DMS53 (cell line): ENCODE data around the gene PBXIP1.

Experiments used
- DNase-seq: peaks from one replicate; lab custom pipeline; 2025; lab: John Stamatoyannopoulos, UW

Gene PBXIP1

GRCh38 chr1:154957091-154957657, 1.3 kb upstream of the PBXIP1 start:
- DNase-seq, result no peak

GRCh38 chr1:154956544-154956941, 644 bp upstream of the PBXIP1 start:
- DNase-seq, result peak; percentile 42

DNA sequence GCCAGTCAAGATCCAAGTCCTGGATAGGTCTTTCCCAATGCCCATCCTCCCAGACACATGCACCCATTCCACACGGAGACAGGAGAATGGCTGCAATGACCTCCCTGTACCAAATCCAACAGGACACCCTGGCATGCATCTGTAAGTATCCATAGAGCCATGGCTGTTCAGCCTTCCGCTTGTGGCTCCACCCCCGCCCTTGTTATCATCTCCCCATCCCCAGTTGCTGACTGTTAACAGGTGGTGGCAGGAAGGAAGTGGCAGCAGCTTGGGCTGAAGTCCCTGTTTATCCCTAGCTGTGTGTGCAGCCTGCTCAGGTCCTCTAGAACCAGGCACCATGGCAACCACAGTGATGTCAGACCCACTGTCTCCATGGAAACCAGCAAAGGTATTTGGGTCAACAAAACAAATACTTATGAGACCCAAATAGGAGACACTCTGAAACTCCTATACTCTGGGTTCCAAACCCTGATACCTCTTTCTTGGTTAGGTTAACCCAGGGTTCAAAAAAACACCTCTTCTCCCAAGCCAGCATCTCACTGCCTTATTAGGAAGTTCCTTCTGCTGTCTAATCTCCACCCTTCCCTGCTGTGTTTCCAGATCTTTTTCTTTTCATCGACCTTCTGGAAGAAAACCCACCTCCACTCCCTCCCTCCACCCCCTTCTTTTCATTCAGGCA, 721 bp downstream of the PBXIP1 start:
- DNase-seq, result peak; percentile 99

- DNase-seq, result peak; percentile 50
These were observed 1.4 kb downstream of the PBXIP1 start for GRCh38 chr1:154954541-154954940.

DNA sequence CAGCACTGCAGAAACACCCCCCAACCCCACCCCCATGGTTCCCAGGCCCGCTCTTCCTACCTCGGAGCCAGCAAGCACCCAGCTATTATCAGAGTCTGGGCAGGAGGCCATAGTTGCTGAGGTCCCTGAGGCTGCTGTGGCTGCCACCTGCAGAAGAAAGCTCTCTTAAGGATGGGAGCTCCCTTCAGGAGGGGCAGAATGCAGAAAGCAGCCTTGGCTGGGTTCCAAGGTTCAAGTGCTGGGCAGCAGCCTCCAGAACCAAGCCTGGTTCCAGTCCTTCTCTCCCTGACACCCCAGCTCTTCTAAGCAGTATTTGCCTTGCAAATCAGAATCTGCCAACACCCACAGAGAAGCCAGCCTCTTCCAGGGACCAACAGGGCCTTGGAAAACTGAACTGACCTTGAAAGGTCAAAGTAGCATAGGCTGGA, 2.3 kb downstream of the PBXIP1 start:
- no peak for DNase-seq

- no peak for DNase-seq
These were observed 3.2 kb downstream of the PBXIP1 start for GRCh38 chr1:154952664-154953063.

- no peak for DNase-seq
These were observed 3.8 kb downstream of the PBXIP1 start for GRCh38 chr1:154951901-154952657.

DNA sequence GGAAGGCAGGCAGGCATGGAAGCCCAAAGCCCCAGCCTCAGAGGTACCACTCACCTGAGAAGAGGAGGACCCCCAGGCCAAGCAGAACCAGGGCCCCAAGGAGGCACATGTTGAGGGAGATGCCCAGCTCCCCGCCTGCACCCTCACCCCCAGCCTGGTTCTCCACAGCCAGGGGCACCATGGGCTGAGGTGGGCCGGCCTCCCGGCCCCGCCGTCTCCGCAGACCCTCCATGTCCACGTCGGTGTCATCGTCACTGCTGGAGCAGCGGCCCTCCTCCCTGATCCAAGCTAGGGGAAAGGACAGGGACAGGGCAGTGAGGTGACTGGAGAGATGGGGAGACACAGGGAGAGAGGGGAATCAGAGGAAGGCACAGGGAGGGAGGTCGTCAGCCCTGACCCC, 7.8 kb downstream of the PBXIP1 start:
- DNase-seq, result no peak

GRCh38 chr1:154945962-154946850, 9.7 kb downstream of the PBXIP1 start:
- no peak for DNase-seq

DNA sequence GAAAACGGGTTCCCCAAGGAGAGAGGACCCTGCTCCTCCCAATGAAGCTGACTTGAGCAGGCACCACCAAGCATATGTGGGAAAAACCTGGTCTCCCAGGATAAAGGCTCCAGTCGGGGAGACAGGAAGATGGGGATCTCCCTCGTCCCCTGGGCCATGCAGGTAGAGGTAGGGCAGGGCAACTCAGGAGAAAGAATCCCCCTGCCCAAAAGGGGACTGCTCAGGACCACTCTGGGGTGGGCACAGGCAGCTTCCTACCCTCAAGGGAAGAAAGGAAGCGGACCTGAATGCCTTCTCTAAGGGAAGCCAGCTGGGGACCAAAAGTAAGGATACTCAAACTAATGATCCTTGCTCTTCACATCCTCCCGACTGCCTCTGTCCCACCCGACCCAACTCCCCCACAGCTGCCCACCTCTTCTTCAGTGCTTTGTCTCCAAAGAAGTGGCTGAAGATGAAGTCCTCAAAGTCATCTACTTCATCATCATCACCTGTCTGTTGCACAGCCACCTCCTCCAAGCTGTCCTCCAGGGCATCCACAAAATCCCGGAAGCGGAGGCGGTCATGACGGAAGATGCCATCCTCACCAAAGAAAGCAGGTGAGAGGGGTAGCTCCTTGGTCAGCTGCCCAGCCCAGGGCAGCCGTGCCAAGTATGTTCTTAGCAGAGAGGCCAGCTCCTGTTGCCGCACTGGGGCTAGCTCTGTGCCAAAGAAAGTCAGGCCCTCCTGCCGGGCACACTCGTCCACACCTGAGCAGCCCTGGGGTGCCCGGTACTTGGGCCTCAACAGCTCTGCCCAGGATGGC, 10.5 kb downstream of the PBXIP1 start:
- no peak for DNase-seq

GRCh38 chr1:154944401-154945159, 11.3 kb downstream of the PBXIP1 start:
- no peak for DNase-seq

DNA sequence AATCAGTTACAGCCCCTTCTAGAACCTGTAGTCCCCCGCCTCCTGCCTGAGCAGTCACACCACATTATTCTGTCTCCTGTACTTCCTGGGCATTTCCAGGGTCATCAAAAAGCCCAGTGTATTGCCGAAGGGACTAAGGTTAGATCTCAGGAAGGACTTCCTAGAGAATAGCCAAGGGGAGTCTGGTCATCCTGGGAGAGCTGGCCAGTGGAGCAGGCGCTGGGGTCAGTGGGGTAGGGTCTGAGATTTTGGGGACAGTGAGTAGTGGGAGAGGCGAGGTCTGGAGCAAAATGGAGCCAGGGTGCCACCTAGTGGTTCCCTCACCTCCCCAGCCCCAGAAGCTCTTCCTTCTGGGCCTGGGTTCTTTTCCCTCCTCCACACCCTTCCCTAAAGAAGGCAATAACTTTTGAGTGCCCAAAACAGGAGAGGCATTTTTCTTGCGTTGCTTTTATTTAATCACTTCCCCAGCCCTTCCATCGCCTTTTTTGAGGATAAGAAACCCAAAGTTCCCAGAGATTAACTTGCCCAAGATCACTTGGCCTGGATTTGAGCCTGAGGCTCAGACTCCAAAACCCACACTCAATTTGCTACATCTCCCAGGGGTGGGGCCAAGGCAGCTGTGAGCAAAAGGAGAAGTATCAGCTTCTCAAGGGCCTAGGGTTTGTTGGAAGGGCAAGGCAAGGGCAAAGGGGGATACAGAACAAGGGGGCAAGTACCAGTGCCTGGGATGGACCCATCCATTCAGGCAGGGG, 12.1 kb downstream of the PBXIP1 start:
- peak; percentile 59 for DNase-seq

DNA sequence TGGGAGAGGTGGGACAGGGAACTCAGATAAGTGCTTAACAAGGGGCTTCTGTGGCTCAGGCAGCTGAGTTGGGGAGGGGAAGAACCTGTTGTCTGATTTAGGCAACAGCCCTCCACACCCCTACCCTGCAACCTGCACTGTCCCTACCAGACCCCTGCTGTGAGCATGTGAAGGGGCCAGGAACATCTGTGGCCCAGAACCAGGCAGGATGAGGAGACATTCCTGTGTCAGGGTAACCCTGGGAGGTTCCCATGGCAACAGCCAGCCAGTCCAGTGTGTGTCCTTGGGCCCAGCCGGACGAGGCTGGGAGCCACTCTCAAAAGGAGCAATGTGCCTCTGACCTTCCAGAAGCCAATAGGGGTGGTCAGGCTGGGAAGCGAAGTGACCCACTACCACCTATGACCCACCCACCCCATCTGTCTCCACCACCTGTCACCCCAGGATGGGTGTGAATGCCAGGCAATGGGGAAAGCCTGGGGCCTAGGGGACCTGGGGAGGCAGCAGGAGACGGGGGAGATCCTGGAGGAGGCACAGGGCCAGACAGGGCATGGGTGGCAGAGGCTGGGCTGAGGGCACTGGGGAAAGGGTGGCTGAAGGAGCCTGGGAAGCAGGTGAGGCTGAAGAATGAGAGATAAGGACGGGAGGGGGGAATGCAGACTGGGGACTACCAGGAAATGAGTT, 14.4 kb downstream of the PBXIP1 start:
- DNase-seq, result peak; percentile 48

- DNase-seq, result no peak
These were observed 15.2 kb downstream of the PBXIP1 start for GRCh38 chr1:154940651-154941194.

- DNase-seq, result no peak
These were observed 15.7 kb downstream of the PBXIP1 start for GRCh38 chr1:154940213-154940560.

DNA sequence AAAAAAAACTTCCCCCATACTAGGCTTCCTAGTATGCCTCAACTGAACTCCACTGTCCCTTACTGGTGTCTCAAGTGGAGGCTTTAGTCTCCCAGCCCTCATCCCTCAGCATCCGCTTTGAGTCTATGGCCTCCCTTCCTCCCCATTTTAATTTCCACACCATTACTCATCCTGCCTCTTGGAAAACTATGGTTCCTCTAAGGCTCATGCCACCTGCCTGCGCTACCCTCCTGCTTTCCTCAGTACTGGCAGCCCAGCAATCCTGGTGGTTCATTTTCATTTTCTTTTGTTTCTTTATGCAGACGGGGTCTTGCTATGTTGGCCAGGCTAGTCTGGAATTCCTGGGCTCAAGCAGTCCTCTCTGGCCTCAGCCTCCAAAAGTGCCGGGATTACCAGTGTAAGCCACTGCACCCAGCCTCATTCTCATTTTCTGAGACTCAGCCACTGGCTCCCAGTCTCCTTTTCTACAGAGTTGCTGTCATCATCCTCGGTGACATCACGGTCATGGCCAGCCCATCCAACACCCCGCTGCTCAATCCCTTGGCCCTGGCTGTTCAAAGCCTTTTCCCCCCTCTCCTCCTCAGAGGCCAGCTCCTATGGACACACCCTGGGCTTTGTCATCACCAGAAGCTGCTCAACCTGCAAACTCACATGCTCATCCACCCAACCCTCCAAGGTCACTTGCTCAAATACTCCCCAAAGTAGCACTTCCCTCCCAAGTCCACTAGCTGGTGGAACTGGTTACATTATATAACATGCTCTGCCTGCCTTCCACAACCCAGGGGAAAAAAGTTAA, 17.1 kb downstream of the PBXIP1 start:
- no peak for DNase-seq

DNA sequence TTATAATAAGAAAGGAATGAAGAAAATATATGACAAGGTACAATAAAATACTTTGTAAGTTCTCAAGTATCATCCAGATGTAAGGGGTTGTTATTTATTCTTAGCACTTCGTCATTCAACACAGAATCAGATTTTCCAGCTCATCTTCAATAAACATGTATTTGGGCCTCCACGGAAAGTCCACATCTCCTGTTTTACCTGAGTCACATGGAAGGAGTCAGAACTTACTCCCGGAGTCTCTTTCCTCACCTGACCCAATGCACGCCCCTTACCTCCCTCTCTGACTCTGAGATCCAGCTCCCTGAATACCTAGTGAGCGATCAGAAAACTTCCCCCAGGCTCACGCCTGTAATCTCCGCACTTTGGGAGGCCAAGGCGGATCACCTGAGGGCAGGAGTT, 17.9 kb downstream of the PBXIP1 start:
- DNase-seq, result no peak
